Activated CD8-positive, alpha-beta memory T cell treated with anti-CD3 and anti-CD28 coated beads, Interleukin-2, amount 10 ng/mL, durations not matched to agents 7 days and 5 days (primary cell): ENCODE data around the gene NR3C2. TPM values are rescaled to one million over a fixed set of nuclear protein-coding genes. Genes with fewer than 3 reads are reported as not detected.

ENCODE experiments used
- ATAC-seq: fragments of 150-1000 bp; cut with Tn5 transposase; one replicate; pipeline ENCODE4 v1.10.0; 2021; ENCODE audit warnings: moderate library complexity
- CTCF ChIA-PET: fragments of 350-600 bp; sonication (Branson Sonifier 250); formaldehyde crosslinking; loops from one replicate; lab custom pipeline; 2021; ENCODE audit warnings: antibody characterized with exemption; lab: Charles Lee
- DNase-seq: peaks from one replicate; pipeline ENCODE4 v3.0.0-alpha.2; 2020
- H3K27ac Mint-ChIP-seq: one replicate; pipeline ENCODE4 v1.8.0; 2021; ENCODE audit warnings: mild to moderate bottlenecking, mixed read lengths
- H3K27me3 Mint-ChIP-seq: one replicate; pipeline ENCODE4 v1.8.0; 2021; ENCODE audit warnings: mixed read lengths
- H3K36me3 Mint-ChIP-seq: one replicate; pipeline ENCODE4 v1.8.0; 2021; ENCODE audit warnings: mild to moderate bottlenecking, mixed read lengths
- H3K4me1 Mint-ChIP-seq: one replicate; pipeline ENCODE4 v1.8.0; 2021; ENCODE audit warnings: mixed read lengths
- H3K4me3 Mint-ChIP-seq: one replicate; pipeline ENCODE4 v1.8.0; 2021; ENCODE audit warnings: mild to moderate bottlenecking, moderate library complexity, mixed read lengths
- H3K9me3 Mint-ChIP-seq: one replicate; pipeline ENCODE4 v1.8.0; 2022; ENCODE audit warnings: low read depth, mixed read lengths
- total RNA-seq, 2 experiments: library from RNA; stranded (reverse); gene quantifications; one replicate each; pipeline ENCODE4 v1.2.3, GENCODE V29; 2021

Gene NR3C2
- total RNA-seq, 2 experiments from 2014 or later: 2.2 to 9.0 TPM

- peaks cover 19% of the 10 kb centered on the region for H3K9me3 Mint-ChIP-seq
- no peak for DNase-seq
- no peak overlapping the region for H3K4me3 Mint-ChIP-seq
- H3K27me3 Mint-ChIP-seq: no peaks in the 10 kb centered on the region
- H3K27ac Mint-ChIP-seq: no peak overlapping the region
- CTCF ChIA-PET: no interaction called here
- H3K4me1 Mint-ChIP-seq: no peaks in the 10 kb centered on the region
- ATAC-seq: no peak
- peaks cover 43% of the 10 kb centered on the region for H3K36me3 Mint-ChIP-seq
Observed at GRCh38 chr4:148077581-148077980, 364.6 kb downstream of the NR3C2 start.

- Mint-ChIP-seq H3K27ac (no peak overlapping the region), H3K4me1 (no peaks in the 10 kb centered on the region), H3K27me3 (no peaks in the 10 kb centered on the region), H3K4me3 (no peak overlapping the region), H3K9me3 (peaks cover 18% of the 10 kb centered on the region), H3K36me3 (peaks cover 46% of the 10 kb centered on the region)
- DNase-seq (no peak), ATAC-seq (no peak)
- CTCF ChIA-PET: no interaction called here
Observed at GRCh38 chr4:148076964-148077363, 365.2 kb downstream of the NR3C2 start.

- ATAC-seq (no peak), DNase-seq (no peak)
- no peaks in the 10 kb centered on the region for H3K4me1 Mint-ChIP-seq
- H3K36me3 Mint-ChIP-seq: peaks cover 41% of the 10 kb centered on the region
- no peak overlapping the region for H3K27ac Mint-ChIP-seq
- CTCF ChIA-PET: no interaction called here
- H3K27me3 Mint-ChIP-seq: no peaks in the 10 kb centered on the region
- peaks cover 17% of the 10 kb centered on the region for H3K9me3 Mint-ChIP-seq
- H3K4me3 Mint-ChIP-seq: no peak overlapping the region
Observed at GRCh38 chr4:148075438-148075837, 366.8 kb downstream of the NR3C2 start.

- DNase-seq (no peak), ATAC-seq (no peak)
- no peak overlapping the region for H3K4me3 Mint-ChIP-seq
- H3K36me3 Mint-ChIP-seq: peaks cover 40% of the 10 kb centered on the region
- CTCF ChIA-PET: no interaction called here
- no peaks in the 10 kb centered on the region for H3K27me3 Mint-ChIP-seq
- peaks cover 17% of the 10 kb centered on the region for H3K9me3 Mint-ChIP-seq
- H3K4me1 Mint-ChIP-seq: no peaks in the 10 kb centered on the region
- no peak overlapping the region for H3K27ac Mint-ChIP-seq
Observed at GRCh38 chr4:148074462-148074861, 367.8 kb downstream of the NR3C2 start.

GRCh38 chr4:148073349-148073748 is 368.9 kb downstream of the NR3C2 start:
- Mint-ChIP-seq H3K4me1 (no peaks in the 10 kb centered on the region), H3K36me3 (peaks cover 40% of the 10 kb centered on the region), H3K27ac (no peak overlapping the region), H3K27me3 (no peaks in the 10 kb centered on the region), H3K4me3 (no peak overlapping the region), H3K9me3 (peaks cover 17% of the 10 kb centered on the region)
- DNase-seq (no peak), ATAC-seq (no peak)
- CTCF ChIA-PET: no interaction called here

GRCh38 chr4:148072789-148073188 is 369.4 kb downstream of the NR3C2 start:
- Mint-ChIP-seq H3K27me3 (no peaks in the 10 kb centered on the region), H3K4me3 (no peak overlapping the region), H3K36me3 (peaks cover 35% of the 10 kb centered on the region), H3K4me1 (no peaks in the 10 kb centered on the region), H3K9me3 (peaks cover 17% of the 10 kb centered on the region), H3K27ac (no peak overlapping the region)
- CTCF ChIA-PET: no interaction called here
- ATAC-seq (no peak), DNase-seq (no peak)

- DNase-seq: no peak
- CTCF ChIA-PET: no interaction called here
- no peak overlapping the region for H3K27ac Mint-ChIP-seq
- no peaks in the 10 kb centered on the region for H3K27me3 Mint-ChIP-seq
- peaks cover 30% of the 10 kb centered on the region for H3K36me3 Mint-ChIP-seq
- no peak for ATAC-seq
- H3K4me1 Mint-ChIP-seq: no peaks in the 10 kb centered on the region
- no peak overlapping the region for H3K4me3 Mint-ChIP-seq
- H3K9me3 Mint-ChIP-seq: peaks cover 15% of the 10 kb centered on the region
Observed at GRCh38 chr4:148071009-148071408, 371.2 kb downstream of the NR3C2 start.

GRCh38 chr4:148069895-148070178 is 372.4 kb downstream of the NR3C2 start:
- ATAC-seq: no peak
- CTCF ChIA-PET: no interaction called here
- no peaks in the 10 kb centered on the region for H3K4me1 Mint-ChIP-seq
- no peaks in the 10 kb centered on the region for H3K27me3 Mint-ChIP-seq
- H3K36me3 Mint-ChIP-seq: peaks cover 19% of the 10 kb centered on the region
- no peak overlapping the region for H3K27ac Mint-ChIP-seq
- H3K4me3 Mint-ChIP-seq: no peak overlapping the region
- peaks cover 8% of the 10 kb centered on the region for H3K9me3 Mint-ChIP-seq
- DNase-seq: no peak

- no peak overlapping the region for H3K4me3 Mint-ChIP-seq
- H3K27ac Mint-ChIP-seq: no peak overlapping the region
- no peak for DNase-seq
- peaks cover 5% of the 10 kb centered on the region for H3K9me3 Mint-ChIP-seq
- ATAC-seq: no peak
- CTCF ChIA-PET: no interaction called here
- no peaks in the 10 kb centered on the region for H3K27me3 Mint-ChIP-seq
- H3K4me1 Mint-ChIP-seq: no peaks in the 10 kb centered on the region
- peaks cover 18% of the 10 kb centered on the region for H3K36me3 Mint-ChIP-seq
Observed at GRCh38 chr4:148069086-148069894, 372.9 kb downstream of the NR3C2 start.

GRCh38 chr4:148068065-148068911 is 373.9 kb downstream of the NR3C2 start:
- CTCF ChIA-PET: no interaction called here
- H3K4me1 Mint-ChIP-seq: no peaks in the 10 kb centered on the region
- no peak overlapping the region for H3K27ac Mint-ChIP-seq
- H3K4me3 Mint-ChIP-seq: no peak overlapping the region
- ATAC-seq: no peak
- peaks cover under 1% of the 10 kb centered on the region for H3K9me3 Mint-ChIP-seq
- no peaks in the 10 kb centered on the region for H3K27me3 Mint-ChIP-seq
- no peak for DNase-seq
- peaks cover 11% of the 10 kb centered on the region for H3K36me3 Mint-ChIP-seq

- H3K27me3 Mint-ChIP-seq: no peaks in the 10 kb centered on the region
- peaks cover 3% of the 10 kb centered on the region for H3K36me3 Mint-ChIP-seq
- DNase-seq: no peak
- no peak for ATAC-seq
- no peak overlapping the region for H3K4me3 Mint-ChIP-seq
- CTCF ChIA-PET: interaction anchor here (0.9 kb wide), 1 partner anchor 13 kb away, joined by 3 read pairs; no protein-coding TSS in a partner anchor
- H3K4me1 Mint-ChIP-seq: no peaks in the 10 kb centered on the region
- H3K9me3 Mint-ChIP-seq: no peaks in the 10 kb centered on the region
- no peak overlapping the region for H3K27ac Mint-ChIP-seq
Observed at GRCh38 chr4:148067301-148067916, 374.8 kb downstream of the NR3C2 start.

- CTCF ChIA-PET: no interaction called here
- ATAC-seq: no peak
Observed at GRCh38 chr4:148065075-148065474, 377.1 kb downstream of the NR3C2 start.

GRCh38 chr4:148064451-148064850 is 377.8 kb downstream of the NR3C2 start:
- H3K4me1 Mint-ChIP-seq: peaks cover 20% of the 10 kb centered on the region
- no peaks in the 10 kb centered on the region for H3K27me3 Mint-ChIP-seq

More at GRCh38 chr4:148065075-148065474, 377.1 kb downstream of the NR3C2 start:
- H3K4me1 Mint-ChIP-seq: peaks cover 16% of the 10 kb centered on the region
- no peak overlapping the region for H3K27ac Mint-ChIP-seq
- H3K27me3 Mint-ChIP-seq: no peaks in the 10 kb centered on the region
- H3K36me3 Mint-ChIP-seq: peaks cover 3% of the 10 kb centered on the region
- H3K4me3 Mint-ChIP-seq: no peak overlapping the region
- H3K9me3 Mint-ChIP-seq: no peaks in the 10 kb centered on the region
- no peak for DNase-seq

More at GRCh38 chr4:148064451-148064850, 377.8 kb downstream of the NR3C2 start:
- no peaks in the 10 kb centered on the region for H3K9me3 Mint-ChIP-seq
- H3K4me3 Mint-ChIP-seq: no peak overlapping the region
- ATAC-seq: no peak
- H3K27ac Mint-ChIP-seq: no peak overlapping the region
- no peak for DNase-seq
- CTCF ChIA-PET: no interaction called here
- peaks cover 4% of the 10 kb centered on the region for H3K36me3 Mint-ChIP-seq
